ENCODE measurements around the gene BPIFB4. TPM values are rescaled to one million over a fixed set of nuclear protein-coding genes. Genes with fewer than 3 reads are reported as not detected.
"Not testable (repeated sequence)": the region's sequence is repeated elsewhere in the genome, so short reads cannot be mapped to it uniquely, and the experiment has no call there.

BPIFB4 gene
- total RNA-seq, 1 donor from 2014 or later, result not detected

DNA sequence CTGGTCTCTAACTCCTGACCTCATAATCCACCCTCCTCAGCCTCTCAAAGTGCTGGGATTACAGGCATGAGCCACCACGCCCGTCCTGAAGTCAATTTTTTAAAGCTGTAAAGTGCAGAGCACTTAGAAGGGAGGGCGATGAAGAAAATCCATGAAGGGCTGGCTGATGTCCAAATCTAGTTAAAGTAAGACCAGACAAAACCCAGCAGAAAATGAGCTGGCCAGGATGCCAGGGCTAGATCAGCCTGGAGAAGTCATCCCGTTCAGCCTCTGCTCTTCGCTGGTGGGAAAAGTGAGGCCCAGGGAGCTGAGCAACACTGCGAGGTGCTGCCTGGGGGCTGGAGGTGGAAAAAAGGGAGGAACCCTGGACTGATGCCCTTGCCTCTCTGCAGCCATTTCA lies 3.1 kb downstream of the BPIFB4 start:
- intact Hi-C loops (cut with DNase I), result no loop called here

DNA sequence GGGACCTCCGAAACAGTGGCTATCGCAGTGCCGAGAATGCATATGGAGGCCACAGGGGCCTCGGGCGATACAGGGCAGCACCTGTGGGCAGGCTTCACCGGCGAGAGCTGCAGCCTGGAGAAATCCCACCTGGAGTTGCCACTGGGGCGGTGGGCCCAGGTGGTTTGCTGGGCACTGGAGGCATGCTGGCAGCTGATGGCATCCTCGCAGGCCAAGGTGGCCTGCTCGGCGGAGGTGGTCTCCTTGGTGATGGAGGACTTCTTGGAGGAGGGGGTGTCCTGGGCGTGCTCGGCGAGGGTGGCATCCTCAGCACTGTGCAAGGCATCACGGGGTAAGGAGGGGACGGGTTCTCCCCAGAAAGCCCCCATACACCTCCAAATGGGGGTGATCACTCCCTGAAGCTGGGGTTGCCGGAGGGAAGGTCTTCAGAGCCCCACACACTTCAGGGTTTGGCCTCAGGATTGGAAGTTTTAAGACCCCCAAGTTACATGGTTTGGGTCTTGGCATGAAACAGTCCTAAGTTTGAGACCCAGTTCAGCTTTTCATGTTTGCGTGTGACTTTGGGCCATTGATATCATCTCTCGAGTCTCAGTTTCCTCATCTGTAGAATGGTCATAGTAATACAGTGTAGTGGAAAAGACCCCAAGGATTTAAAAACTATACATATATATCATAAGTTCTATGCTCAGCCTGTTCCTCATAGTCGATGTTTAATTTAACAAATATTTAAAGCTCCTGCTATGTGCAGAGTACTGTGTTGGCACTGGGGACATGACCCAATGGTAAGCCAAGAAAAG lies 4.3 kb downstream of the BPIFB4 start:
- DNase-seq (ENCODE audit: low spot score), result no peak

More for the DNA sequence above, 3.1 kb downstream of the BPIFB4 start:
- no peak for DNase-seq (ENCODE audit: low spot score)

DNA sequence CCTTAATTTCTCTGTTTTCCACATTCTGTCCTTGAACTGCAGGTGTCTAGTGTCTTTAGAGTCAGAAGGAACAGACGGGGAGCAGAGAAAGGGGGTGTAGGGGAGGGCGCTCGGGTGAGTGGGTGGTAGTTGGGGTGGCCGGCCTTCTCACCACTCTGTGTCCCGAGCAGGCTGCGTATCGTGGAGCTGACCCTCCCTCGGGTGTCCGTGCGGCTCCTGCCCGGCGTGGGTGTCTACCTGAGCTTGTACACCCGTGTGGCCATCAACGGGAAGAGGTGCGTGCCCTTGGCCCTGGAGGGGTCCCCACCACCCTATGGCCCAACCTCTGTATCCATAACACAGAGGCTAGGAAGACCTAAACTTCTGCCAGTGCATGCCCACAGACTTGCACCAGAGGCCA lies 5.3 kb downstream of the BPIFB4 start:
- intact Hi-C loops (cut with DNase I), result no loop called here
- no peak for DNase-seq (ENCODE audit: low spot score)

More for the DNA sequence above, 4.3 kb downstream of the BPIFB4 start:
- intact Hi-C loops (cut with DNase I), result no loop called here

DNA sequence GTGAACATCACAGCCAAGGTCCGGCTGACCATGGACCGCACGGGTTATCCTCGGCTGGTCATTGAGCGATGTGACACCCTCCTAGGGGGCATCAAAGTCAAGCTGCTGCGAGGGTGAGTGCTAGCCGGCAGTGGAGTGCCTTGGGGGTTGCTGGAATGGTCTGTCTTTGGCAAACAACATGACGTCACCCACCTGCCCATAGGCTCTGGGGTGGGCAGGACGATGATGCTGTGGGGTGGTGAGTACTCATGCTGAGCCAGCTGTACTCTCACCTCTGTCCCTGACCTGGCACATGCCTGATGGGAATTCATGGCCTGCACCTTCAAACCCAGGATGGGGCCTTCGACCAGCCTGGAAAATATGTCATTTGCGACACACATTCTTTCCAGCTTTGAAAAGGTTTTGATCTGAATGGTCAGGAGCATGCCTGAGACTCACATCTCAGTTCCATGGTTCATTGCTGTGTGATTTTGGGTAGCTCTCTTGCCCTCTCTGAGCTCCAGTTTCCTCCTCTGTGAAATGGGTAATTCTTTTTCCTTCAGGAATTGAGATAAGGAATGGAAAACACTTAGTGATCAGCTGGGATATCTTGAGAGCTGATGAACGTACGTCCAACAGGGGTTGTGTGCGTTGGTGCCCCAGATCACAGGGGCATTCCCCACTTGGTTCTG lies 6.7 kb downstream of the BPIFB4 start:
- intact Hi-C loops (cut with DNase I), result no loop called here

DNA sequence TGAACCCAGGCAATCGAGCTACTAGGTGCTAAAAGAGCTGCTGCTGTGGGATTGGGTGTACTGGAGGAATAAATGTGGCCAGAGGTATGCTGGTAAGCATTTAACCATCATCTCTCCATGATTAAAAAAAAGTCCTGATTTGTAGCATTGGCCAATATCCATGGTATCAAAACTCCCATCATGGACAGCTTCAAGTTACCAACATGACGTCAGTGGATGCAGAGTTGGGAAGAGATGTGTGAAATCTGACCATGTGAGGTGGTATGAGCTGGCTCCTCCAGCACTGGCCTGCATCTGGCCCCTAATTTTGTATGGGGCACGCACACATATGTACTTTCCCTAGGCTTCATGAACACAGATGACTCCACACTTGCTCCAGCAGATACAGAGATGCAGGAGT lies 11.7 kb downstream of the BPIFB4 start:
- no peak for DNase-seq (ENCODE audit: low spot score)
- intact Hi-C loops (cut with DNase I), result loop anchor here (10.0 kb wide), 1 partner anchor 296 kb away; no protein-coding TSS in a partner anchor

More for the DNA sequence above, 6.7 kb downstream of the BPIFB4 start:
- DNase-seq (ENCODE audit: low spot score), result no peak

DNA sequence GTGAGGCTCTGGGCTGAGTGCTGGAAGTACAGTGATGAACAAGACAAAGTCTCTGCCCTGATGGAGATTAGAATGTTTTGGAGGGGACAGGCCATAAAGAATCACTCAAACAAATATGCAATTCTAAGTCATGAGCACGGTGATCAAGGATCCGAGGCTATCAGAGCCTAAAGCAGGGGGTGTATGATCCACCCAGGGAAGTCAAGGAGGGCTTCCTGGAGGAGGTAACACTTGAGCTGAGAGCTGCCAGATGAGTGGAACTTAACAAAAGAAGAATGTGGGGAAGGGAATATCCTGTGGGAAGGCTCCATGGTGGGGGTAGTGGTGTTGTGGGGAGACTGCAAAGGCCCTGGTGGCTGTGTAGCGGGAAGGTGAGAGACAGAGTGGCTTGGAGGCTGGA lies 12.2 kb downstream of the BPIFB4 start:
- no peak for DNase-seq (ENCODE audit: low spot score)
- intact Hi-C loops (cut with DNase I), result loop anchor here (10.0 kb wide), 1 partner anchor 297 kb away; no protein-coding TSS in a partner anchor

DNA sequence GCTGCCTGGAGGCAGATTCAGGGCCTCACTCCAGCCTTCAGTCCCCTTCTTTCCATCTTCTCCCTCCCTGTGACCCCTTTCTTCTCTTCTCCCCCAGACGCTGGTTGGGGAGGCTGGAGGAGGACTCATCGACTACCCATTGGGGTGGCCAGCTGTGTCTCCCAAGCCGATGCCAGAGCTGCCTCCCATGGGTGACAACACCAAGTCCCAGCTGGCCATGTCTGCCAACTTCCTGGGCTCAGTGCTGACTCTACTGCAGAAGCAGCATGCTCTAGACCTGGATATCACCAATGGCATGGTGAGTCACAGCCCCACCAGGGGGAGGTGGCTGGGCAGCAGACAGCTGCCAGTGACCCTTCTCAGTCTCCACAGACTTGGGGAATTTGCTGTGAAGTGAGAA lies 12.9 kb downstream of the BPIFB4 start:
- intact Hi-C loops (cut with DNase I), result loop anchor here (10.0 kb wide), 1 partner anchor 298 kb away; no protein-coding TSS in a partner anchor
- DNase-seq (ENCODE audit: low spot score), result no peak

DNA sequence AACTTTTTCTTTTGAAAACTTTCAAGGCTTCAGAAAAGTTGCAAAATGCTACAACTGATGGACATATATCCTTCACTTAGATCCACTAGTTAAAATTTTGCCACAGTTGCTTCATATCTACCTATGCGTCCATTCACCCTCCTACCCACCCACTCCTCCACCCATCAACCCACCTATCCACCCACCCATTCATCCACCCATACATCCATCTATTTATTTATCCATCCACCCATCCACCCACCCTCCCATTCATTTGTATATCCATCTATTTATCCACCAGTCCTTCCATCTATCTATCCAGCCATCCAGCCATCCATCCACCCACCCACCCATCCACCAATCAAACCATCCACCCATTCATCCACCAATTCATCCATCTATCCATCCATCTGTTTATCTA lies 13.6 kb downstream of the BPIFB4 start:
- DNase-seq (ENCODE audit: low spot score), result no peak
- intact Hi-C loops (cut with DNase I), result loop anchor here (10.0 kb wide), 1 partner anchor 298 kb away; no protein-coding TSS in a partner anchor

DNA sequence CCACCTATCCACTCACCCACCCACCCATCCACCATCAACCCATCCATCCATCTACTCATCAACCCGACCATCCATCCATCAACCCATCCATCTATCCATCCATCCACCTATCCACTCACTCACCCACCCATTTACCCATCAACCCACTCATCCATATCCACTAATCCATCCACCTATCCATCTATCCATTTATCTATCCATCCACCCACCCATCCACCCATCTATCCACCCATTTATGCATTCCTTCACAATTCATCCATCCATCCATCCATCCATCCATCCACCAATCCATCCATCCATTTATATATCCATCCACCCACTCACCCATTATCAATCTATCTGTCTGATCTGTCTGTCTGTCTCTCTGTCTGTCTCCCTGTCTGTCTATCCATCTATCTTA lies 14.1 kb downstream of the BPIFB4 start:
- no peak for DNase-seq (ENCODE audit: low spot score)
- intact Hi-C loops (cut with DNase I), result loop anchor here (10.0 kb wide), 1 partner anchor 299 kb away; no protein-coding TSS in a partner anchor

DNA sequence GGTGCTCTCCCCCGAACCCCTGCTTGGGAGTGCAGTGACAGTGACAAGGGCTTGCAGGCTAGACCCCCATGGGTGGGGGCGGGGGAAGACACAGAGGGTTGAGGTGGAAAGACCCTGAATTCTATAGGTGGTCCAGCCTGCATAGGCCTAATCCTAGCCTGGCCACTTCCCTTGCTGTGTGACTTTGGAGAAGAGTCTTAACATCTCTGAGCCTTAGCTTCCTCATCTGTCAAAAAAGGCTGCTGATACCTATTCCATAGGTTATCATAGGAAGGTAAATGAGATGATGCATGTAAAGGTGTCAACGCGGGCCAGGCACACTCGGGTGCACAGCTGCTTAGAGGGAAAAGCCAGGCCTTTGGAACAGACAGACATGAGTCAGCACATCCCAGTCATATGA lies 15.8 kb downstream of the BPIFB4 start:
- intact Hi-C loops (cut with DNase I), result loop anchor here (10.0 kb wide), 1 partner anchor 300 kb away; no protein-coding TSS in a partner anchor

DNA sequence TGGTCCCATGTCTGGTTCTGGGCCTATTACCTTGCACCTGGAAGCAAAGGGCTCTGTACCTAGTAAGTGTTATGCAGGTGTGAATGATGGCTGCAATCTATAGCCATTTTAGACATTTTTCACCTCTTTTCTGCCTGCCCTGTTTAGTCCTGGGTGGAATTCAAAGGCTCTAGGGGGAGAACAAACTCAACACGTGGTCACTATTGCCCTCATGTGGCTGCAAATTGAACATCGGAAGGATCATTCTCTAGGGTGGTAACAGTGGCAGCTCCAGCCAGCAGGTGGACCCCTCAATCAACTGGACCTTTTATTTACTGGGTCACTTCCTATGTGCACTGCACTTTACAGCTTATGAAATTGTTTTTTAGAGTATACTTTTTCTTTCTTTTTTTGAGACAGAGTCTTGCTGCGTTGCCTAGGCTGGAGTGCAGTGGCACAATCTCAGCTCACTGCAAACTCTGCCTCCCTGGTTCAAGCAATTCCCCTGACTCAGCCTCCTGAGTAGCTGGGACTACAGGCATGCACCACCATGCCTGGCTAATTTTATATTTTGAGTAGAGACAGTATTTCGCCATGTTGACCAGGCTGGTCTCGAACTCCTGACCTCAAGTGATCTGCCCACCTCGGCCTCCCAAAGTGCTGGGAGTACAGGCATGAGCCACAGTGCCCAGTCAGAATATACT lies 16.6 kb downstream of the BPIFB4 start:
- peak; percentile 14 for DNase-seq (ENCODE audit: low spot score)
- intact Hi-C loops (cut with DNase I), result loop anchor here (2.0 to 10.0 kb wide), 2 partner anchors 193 to 301 kb away; no protein-coding TSS in a partner anchor

More for the DNA sequence above, 15.8 kb downstream of the BPIFB4 start:
- peak; percentile 39 for DNase-seq (ENCODE audit: low spot score)

DNA sequence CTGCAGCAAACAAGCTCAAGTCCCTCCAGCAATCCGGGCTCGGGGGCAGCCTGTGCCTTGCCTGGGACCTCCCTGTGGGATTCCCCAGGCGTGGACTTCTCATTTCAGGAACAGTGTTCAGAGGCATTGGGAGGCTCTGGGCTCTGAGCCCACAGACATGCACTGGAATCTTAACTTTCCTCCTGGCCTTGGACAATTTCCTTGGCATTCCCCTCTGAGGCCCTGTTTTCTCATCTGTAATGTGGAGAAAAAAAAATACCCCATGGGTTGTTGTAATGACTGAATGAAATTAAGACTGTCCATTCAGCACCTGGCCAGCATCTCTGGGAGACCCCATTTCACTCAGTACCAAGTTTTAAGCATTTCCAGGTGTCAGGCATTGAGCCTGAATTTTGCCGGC lies 17.6 kb downstream of the BPIFB4 start:
- intact Hi-C loops (cut with DNase I), result loop anchor here (2.0 to 10.0 kb wide), 2 partner anchors 194 to 302 kb away; no protein-coding TSS in a partner anchor
- DNase-seq (ENCODE audit: low spot score), result no peak

DNA sequence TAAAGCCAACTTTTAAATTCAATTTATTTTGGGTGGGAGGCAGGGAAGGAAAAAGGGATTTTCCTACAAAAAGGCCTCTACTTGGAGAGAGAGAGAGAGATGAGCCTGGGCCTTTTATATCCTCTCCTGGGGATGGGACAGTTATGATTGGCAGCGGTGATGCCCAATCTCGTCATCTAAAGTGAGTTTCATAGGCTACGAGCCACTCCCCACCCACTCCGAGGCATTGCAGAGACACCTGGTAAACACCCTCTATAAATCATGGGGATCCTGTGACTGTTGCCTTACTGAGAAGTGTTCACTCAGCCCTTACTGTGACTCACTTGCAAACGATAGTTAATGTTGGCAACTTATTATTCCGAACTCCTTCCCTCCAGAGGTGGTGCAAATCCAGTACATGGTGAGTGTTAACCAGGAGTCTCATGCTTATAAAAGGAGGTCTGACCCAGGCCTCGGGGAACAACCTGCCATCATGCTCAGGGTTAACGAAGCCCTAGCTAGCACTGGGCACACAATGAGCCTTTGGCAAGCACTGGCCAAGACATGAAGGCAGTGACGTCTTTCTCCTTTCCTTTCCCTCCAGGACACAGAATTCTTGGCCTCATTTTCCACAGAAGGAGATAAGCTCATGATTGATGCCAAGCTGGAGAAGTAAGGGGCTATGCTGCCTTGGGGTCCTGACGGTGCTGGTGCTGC lies 20.5 kb downstream of the BPIFB4 start:
- DNase-seq (ENCODE audit: low spot score), result peak; percentile 31
- intact Hi-C loops (cut with DNase I), result loop anchor here (10.0 kb wide), 1 partner anchor 305 kb away; no protein-coding TSS in a partner anchor

DNA sequence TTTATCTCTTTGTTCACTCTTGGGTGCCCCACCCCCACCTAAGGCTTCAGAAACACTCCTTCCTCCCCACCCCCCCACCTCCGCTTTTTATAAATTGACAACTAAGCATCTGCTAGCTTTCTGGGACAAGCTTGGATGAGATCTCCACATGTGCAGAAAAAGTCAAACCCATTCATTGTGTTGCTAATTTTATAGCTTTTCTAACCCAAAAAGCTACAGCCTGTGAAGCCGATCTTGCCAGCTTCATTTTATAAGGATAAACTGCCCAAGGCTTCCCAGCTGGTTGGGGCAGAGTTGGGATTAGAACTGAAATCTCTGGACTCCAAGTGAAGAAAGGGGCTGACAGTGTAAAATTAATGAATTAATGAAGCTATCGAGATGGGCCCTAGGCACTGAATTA lies 24.1 kb downstream of the BPIFB4 start:
- intact Hi-C loops (cut with DNase I), result no loop called here
- no peak for DNase-seq (ENCODE audit: low spot score)

DNA sequence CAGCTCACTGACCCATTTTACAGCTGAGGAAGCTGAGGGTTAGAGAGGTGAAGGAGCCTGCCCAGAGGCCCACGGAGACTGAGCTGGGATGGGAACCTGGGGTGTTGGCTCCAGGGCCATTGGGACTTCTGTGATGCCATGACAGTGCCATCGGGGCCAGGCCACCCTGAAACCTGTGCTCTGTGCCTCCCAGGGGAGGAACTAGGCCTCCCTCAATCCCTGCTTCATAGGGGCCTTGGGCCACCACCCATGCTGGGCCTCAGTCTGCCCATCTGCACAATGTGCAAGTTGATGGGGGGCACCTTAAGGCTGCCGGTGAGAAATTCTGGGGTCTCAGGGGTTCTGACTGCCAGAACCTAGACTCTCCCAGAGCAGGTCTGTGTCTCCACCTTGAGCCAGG lies 24.9 kb downstream of the BPIFB4 start:
- no peak for DNase-seq (ENCODE audit: low spot score)
- intact Hi-C loops (cut with DNase I), result no loop called here

DNA sequence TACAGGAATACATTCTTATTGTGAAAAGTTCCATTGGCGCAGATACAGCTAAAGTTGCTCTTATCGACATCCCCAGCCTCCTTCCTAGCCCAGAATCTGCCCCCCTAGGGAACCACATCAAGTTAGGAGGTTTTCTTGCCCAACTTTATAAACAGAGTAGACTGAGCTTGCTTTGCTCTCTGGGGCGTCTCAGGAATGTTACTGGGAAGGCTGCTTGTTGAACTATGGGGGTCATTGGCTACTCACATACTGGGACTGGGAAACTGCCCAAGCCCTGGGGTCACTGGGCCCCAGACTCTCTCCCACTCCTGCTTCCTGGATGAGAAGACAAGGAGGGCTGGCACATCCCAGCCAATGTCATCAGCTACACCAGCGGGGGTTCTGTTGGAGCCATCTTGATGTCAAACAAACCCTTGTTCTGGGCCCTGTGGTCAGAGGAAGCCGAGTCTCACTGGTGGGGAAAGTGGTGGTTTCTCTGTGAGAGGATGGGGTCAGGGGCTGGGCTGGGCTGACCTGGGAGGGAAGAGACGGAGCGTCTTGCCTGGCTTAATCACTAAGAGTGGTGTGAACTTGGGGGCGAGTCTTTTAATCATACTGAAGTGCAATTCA lies 26.0 kb downstream of the BPIFB4 start:
- intact Hi-C loops (cut with DNase I), result no loop called here
- peak; percentile 51 for DNase-seq (ENCODE audit: low spot score)

DNA sequence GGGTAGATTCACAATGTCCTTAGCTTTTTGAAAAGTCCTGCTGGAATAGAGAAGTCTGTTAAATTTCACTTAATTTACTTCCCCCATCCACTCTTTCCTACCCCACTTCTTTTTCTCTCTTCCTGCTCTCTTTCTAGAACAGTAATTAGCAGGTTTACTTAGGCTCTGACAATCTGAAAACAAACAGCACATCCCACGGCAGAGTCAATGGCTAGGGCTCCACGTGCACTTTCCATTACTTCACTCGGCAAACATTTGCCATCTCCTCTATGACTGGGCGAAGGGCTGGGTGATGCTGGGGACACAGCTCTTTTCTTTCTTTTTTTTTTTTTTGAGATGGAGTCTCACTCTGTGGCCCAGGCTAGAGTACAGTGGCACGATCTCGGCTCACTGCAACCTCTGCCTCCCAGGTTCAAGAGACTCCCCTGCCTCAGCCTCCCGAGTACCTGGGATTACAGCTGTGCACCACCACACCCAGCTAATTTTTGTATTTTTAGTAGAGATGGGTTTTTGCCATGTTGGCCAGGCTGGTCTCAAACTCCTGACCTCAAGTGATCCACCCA lies 26.7 kb downstream of the BPIFB4 start:
- intact Hi-C loops (cut with DNase I), result not testable (repeated sequence)
- DNase-seq (ENCODE audit: low spot score), result peak; percentile 5

DNA sequence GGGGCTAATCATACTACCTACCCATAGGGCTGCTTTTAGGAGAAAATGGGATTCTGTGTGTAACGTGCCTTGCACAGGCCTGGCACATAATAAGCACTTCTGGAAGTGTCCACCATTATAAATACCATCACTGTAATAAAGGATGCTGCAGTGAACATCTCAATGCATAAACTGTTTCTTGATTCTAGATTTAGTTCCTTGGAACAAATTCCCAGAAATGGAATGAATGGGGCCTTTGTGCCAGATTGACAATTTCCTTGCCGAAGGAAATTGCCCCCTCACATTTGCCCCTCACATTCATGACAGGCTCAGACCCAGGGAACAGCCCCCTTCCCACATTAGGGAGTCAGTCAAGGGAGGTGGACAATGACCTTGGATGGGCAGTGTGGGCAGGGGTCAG lies 29.2 kb downstream of the BPIFB4 start:
- intact Hi-C loops (cut with DNase I), result no loop called here
- peak; percentile 7 for DNase-seq (ENCODE audit: low spot score)

Data from cardiac septum (tissue), 1 donor.